ENCODE data around the gene PDPN. TPM values are rescaled to one million over a fixed set of nuclear protein-coding genes. Genes with fewer than 3 reads are reported as not detected.
A peak's percentile ranks its signal among the peaks of the same experiment; 100 is the strongest.

The PDPN gene
- total and polyA plus RNA-seq, 9 donors, result 17.6 to 65.4 (median 41.4) TPM

DNA sequence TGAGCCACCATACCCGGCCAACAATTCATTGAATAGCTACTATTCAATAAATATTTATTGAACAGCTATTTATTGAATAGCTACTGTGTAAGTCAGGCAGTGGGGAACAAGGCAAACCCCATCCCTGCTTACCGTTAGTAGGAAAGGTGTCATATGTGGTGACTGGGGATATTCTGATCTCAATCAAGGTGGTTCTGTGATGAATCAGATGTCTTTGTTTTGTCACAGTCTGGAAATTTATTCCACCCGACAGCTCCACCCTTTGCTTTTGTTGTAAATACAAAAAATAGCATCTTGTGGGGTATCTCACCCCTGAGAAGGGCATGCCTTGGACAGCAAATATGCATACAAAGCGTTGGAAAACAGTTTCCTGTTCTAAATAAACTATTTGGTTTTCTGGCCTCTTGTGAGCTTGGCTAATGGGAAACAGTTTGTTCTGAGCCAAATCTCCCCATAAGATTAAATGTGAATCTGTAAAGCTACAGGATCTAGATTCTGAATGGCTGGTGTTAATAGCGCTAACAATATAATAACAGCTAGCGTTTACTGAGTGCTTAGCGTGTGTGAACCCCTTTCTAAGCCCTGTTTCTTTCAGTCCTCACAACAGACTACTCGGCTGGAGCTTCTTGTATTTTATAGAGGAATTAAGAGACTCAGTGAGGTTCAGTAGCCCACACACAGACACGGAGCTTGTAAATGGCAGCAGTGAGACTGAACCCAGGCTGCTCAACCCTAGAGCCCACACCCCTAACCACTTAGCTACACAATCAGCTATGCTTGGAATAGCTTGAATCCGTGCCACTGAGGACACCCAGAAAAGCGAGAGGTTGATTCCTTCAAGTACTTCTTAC is 5.5 kb downstream of the PDPN start:
- no peak overlapping the region for H3K4me3 ChIP-seq
- WGBS, 3 donors, result 80 to 86% (median 81%) methylated on average over 11 of the region's 11 CpGs
- no peak for TF ChIP-seq EP300 (IDR thresholded peaks at IDR 0.05)
- no peak for TF ChIP-seq POLR2A (IDR thresholded peaks at IDR 0.05)
- TF ChIP-seq, protein P1, sequence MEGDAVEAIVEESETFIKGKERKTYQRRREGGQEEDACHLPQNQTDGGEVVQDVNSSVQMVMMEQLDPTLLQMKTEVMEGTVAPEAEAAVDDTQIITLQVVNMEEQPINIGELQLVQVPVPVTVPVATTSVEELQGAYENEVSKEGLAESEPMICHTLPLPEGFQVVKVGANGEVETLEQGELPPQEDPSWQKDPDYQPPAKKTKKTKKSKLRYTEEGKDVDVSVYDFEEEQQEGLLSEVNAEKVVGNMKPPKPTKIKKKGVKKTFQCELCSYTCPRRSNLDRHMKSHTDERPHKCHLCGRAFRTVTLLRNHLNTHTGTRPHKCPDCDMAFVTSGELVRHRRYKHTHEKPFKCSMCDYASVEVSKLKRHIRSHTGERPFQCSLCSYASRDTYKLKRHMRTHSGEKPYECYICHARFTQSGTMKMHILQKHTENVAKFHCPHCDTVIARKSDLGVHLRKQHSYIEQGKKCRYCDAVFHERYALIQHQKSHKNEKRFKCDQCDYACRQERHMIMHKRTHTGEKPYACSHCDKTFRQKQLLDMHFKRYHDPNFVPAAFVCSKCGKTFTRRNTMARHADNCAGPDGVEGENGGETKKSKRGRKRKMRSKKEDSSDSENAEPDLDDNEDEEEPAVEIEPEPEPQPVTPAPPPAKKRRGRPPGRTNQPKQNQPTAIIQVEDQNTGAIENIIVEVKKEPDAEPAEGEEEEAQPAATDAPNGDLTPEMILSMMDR (IDR thresholded peaks at IDR 0.05), result no peak
- no peaks in the 10 kb centered on the region for H3K36me3 ChIP-seq
- no peaks in the 10 kb centered on the region for H3K9me3 ChIP-seq
- no peaks in the 10 kb centered on the region for H3K27me3 ChIP-seq
- no peak for DNase-seq
- peaks cover 7% of the 10 kb centered on the region for H3K4me1 ChIP-seq (ENCODE audit: insufficient read depth)
- intact Hi-C loops (cut with DNase I), result loop anchor here in 1 of 4 donors (10.0 kb wide), 1 partner anchor 76 kb away; no protein-coding TSS in a partner anchor
- no peak overlapping the region for H3K27ac ChIP-seq

DNA sequence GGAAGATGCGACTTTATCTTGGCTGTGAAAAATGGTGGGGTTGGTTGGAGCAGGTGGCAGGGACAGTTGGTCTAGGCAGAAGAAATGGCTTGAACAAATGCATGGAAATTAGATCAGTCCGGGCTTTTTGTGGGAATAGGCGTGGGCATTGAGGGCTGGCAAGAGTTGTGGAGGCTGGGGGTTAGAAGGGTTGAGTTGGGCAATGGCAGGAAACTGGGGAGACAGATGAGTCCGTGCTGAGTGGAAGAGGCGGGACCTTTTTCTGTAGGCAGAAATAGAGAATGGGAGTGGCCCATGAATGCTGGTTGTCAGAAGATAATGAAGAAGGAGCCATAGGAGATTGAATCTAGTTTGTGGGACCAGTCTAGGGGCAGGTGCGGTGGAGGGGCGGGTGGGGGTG is 6.9 kb downstream of the PDPN start:
- Histone ChIP-seq H3K36me3 (no peaks in the 10 kb centered on the region), H3K4me1 (ENCODE audit: insufficient read depth) (peaks cover 7% of the 10 kb centered on the region), H3K9me3 (no peaks in the 10 kb centered on the region), H3K4me3 (no peak overlapping the region), H3K27ac (no peak overlapping the region), H3K27me3 (no peaks in the 10 kb centered on the region)
- WGBS, 3 donors, result 91 to 95% (median 95%) methylated on average over 7 of the region's 7 CpGs
- TF ChIP-seq POLR2A (IDR thresholded peaks at IDR 0.05), result no peak
- TF ChIP-seq, protein P1 (IDR thresholded peaks at IDR 0.05), result no peak
- no peak for TF ChIP-seq EP300 (IDR thresholded peaks at IDR 0.05)
- intact Hi-C loops (cut with DNase I), result no loop called here
- DNase-seq, result no peak

DNA sequence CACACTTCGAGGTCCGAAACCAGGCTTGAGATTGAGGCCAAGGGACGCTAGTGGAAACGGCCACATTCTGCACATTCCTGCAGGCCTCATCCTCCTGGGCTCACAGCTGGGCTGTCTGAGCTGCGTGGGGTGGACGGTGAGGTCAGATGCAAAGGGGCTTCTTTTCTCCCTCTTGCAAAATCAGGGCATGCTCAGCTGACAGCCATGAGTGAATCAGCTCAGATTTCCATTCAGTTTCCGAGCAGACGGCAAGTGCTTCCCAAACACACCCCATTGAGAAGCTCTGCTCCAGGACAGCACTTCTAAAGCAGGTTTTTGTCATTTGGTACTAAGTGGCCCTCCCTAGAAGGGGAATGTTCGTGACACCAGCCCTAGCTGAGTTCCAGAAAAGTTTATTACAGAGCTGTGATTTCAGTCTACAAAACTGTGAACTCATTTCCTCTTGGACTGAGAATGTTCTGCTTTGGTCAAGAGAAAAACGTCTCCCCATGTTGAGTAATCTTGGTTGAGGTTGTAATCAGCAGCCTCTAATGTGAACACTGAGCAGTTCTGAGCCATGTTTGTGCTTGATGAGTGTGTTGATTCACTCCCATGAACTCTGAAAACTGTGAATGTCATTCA is 10.0 kb downstream of the PDPN start:
- intact Hi-C loops (cut with DNase I), result no loop called here
- Histone ChIP-seq H3K9me3 (no peaks in the 10 kb centered on the region), H3K27me3 (no peaks in the 10 kb centered on the region), H3K27ac (peak overlapping the region in 1 of 2 donors; percentile 17), H3K4me1 (ENCODE audit: insufficient read depth) (peaks cover 5% of the 10 kb centered on the region), H3K4me3 (no peak overlapping the region), H3K36me3 (no peaks in the 10 kb centered on the region)
- WGBS, 3 donors, result 6 to 9% (median 7%) methylated on average over 10 of the region's 10 CpGs
- DNase-seq, result peak in 4 of 5 donors; percentile 49 to 74 (median 70)
- TF ChIP-seq, protein P1 (IDR thresholded peaks at IDR 0.05), result no peak
- TF ChIP-seq EP300 (IDR thresholded peaks at IDR 0.05), result peak; percentile 19

DNA sequence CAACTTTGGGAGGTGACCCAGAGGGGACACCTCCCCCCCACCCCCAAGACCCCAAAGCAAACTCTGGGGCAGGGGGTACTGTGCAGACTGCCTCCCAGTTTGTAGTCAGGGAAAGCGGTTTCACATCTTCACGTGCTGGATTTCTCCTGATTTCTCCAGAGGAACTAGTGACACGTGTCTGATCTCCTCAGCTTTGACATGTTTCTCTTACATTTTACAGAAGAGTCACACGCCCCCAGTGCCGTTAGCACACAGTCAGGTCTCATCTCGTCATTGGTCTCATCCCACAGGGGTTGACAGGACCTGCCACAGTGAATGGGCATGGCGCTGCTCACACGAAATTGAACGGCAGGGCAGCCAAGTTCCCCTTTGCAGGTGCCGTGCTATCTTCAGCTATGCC is 11.8 kb downstream of the PDPN start:
- no peak overlapping the region for H3K4me3 ChIP-seq
- H3K27me3 ChIP-seq, result no peaks in the 10 kb centered on the region
- no peak overlapping the region for H3K27ac ChIP-seq
- peaks cover 4% of the 10 kb centered on the region for H3K4me1 ChIP-seq (ENCODE audit: insufficient read depth)
- intact Hi-C loops (cut with DNase I), result no loop called here
- H3K36me3 ChIP-seq, result no peaks in the 10 kb centered on the region
- no peak for DNase-seq
- TF ChIP-seq EP300 (IDR thresholded peaks at IDR 0.05) (no peak), POLR2A (IDR thresholded peaks at IDR 0.05) (no peak)
- TF ChIP-seq, protein P1 (IDR thresholded peaks at IDR 0.05), result no peak
- H3K9me3 ChIP-seq, result no peaks in the 10 kb centered on the region
- WGBS, 3 donors, result 90 to 93% (median 92%) methylated on average over 10 of the region's 10 CpGs
